Calu3 (cell line): Measurements from ENCODE around the gene TNIP2. TPM values are rescaled to one million over a fixed set of nuclear protein-coding genes. Genes with fewer than 3 reads are reported as not detected.
"Not testable (repeated sequence)": the region's sequence is repeated elsewhere in the genome, so short reads cannot be mapped to it uniquely, and the experiment has no call there.

Experiments
- BruUV-seq: library from RNA; stranded (reverse); fragments of 400-500 nt; replicated peaks from 2 replicates; lab custom pipeline; 2021; lab: Mats Ljungman, UMichigan
- CTCF ChIA-PET: fragments of 300-600 bp; sonication (Branson Sonifier 250); formaldehyde crosslinking; loops from one replicate; lab custom pipeline; 2022; ENCODE audit warnings: antibody characterized with exemption; lab: Charles Lee
- DNase-seq: peaks from one replicate; pipeline ENCODE4 v3.0.0; 2022
- H3K27ac Mint-ChIP-seq: one replicate; pipeline ENCODE4 v1.8.0; 2022; ENCODE audit warnings: mixed read lengths; ENCODE audit not compliant: unreplicated experiment
- H3K27me3 Mint-ChIP-seq: one replicate; pipeline ENCODE4 v1.8.0; 2022; ENCODE audit warnings: mixed read lengths; ENCODE audit not compliant: unreplicated experiment
- H3K36me3 Mint-ChIP-seq: one replicate; pipeline ENCODE4 v1.8.0; 2022; ENCODE audit warnings: mild to moderate bottlenecking, moderate library complexity, mixed read lengths; ENCODE audit not compliant: insufficient read depth, unreplicated experiment
- H3K4me1 Mint-ChIP-seq: one replicate; pipeline ENCODE4 v1.8.0; 2022; ENCODE audit warnings: mild to moderate bottlenecking, low read depth, mixed read lengths; ENCODE audit not compliant: unreplicated experiment
- H3K4me3 Mint-ChIP-seq: one replicate; pipeline ENCODE4 v1.8.0; 2022; ENCODE audit warnings: mild to moderate bottlenecking, low read depth, moderate library complexity, mixed read lengths; ENCODE audit not compliant: unreplicated experiment
- H3K9me3 Mint-ChIP-seq: one replicate; pipeline ENCODE4 v1.8.0; 2022; ENCODE audit warnings: low read depth, mixed read lengths; ENCODE audit not compliant: unreplicated experiment
- CTCF ChIP-seq: fragments of 200-600 bp; IDR thresholded peaks from one replicate; pipeline ENCODE4 v1.8.0; 2022; ENCODE audit warnings: antibody characterized with exemption; ENCODE audit not compliant: unreplicated experiment
- intact Hi-C: fragments of 100-400 bp; cut with micrococcal nuclease; formaldehyde crosslinking; loops from one replicate; pipeline ENCODE4 v1.10.0; 2022; ENCODE audit not compliant: unreplicated experiment
- total RNA-seq: library from RNA; stranded (reverse); gene quantifications from 2 replicates; pipeline ENCODE4 v1.2.3, GENCODE V29; 2022

The TNIP2 gene
- total RNA-seq, 1 experiment from 2014 or later: 18.7 TPM

- CTCF ChIA-PET: no interaction called here
- no peak overlapping the region for H3K27ac Mint-ChIP-seq
Observed at GRCh38 chr4:2742081-2742822, 13.9 kb downstream of the TNIP2 start.

GRCh38 chr4:2741626-2742025 lies 14.5 kb downstream of the TNIP2 start:
- no peak for DNase-seq
- H3K27ac Mint-ChIP-seq: no peak overlapping the region
- H3K36me3 Mint-ChIP-seq: peaks cover 6% of the 10 kb centered on the region
- CTCF ChIA-PET: no interaction called here
- H3K4me1 Mint-ChIP-seq: no peaks in the 10 kb centered on the region
- no peaks in the 10 kb centered on the region for H3K27me3 Mint-ChIP-seq
- BruUV-seq: no TSS peak
- no peak overlapping the region for H3K4me3 Mint-ChIP-seq
- no peak for TF ChIP-seq CTCF
- H3K9me3 Mint-ChIP-seq: peaks cover 3% of the 10 kb centered on the region
- intact Hi-C loops: no loop called here

More at GRCh38 chr4:2742081-2742822, 13.9 kb downstream of the TNIP2 start:
- intact Hi-C loops: no loop called here
- H3K36me3 Mint-ChIP-seq: peaks cover 6% of the 10 kb centered on the region
- H3K4me3 Mint-ChIP-seq: no peak overlapping the region
- no peaks in the 10 kb centered on the region for H3K27me3 Mint-ChIP-seq
- no peak for DNase-seq
- no TSS peak for BruUV-seq
- H3K4me1 Mint-ChIP-seq: no peaks in the 10 kb centered on the region
- H3K9me3 Mint-ChIP-seq: peaks cover 3% of the 10 kb centered on the region
- TF ChIP-seq CTCF: no peak

- H3K4me1 Mint-ChIP-seq, BruUV-seq, H3K27ac Mint-ChIP-seq, CTCF ChIA-PET, DNase-seq, H3K4me3 Mint-ChIP-seq, intact Hi-C loops, H3K27me3 Mint-ChIP-seq, H3K36me3 Mint-ChIP-seq, H3K9me3 Mint-ChIP-seq: not testable (repeated sequence)
Observed at GRCh38 chr4:2738296-2738695, 17.8 kb downstream of the TNIP2 start.

GRCh38 chr4:2735869-2736268 lies 20.3 kb downstream of the TNIP2 start:
- Mint-ChIP-seq H3K27ac (no peak overlapping the region), H3K4me3 (no peak overlapping the region), H3K4me1 (no peaks in the 10 kb centered on the region), H3K27me3 (no peaks in the 10 kb centered on the region), H3K36me3 (peaks cover 19% of the 10 kb centered on the region), H3K9me3 (peaks cover 3% of the 10 kb centered on the region)
- CTCF ChIA-PET: no interaction called here
- DNase-seq: no peak
- TF ChIP-seq CTCF: no peak
- intact Hi-C loops: no loop called here
- BruUV-seq: no TSS peak

GRCh38 chr4:2734612-2735011 lies 21.5 kb downstream of the TNIP2 start:
- no TSS peak for BruUV-seq
- H3K27me3 Mint-ChIP-seq: no peaks in the 10 kb centered on the region
- no peak overlapping the region for H3K27ac Mint-ChIP-seq
- TF ChIP-seq CTCF: no peak
- intact Hi-C loops: no loop called here
- peaks cover 3% of the 10 kb centered on the region for H3K9me3 Mint-ChIP-seq
- peaks cover 25% of the 10 kb centered on the region for H3K36me3 Mint-ChIP-seq
- DNase-seq: no peak
- CTCF ChIA-PET: no interaction called here
- H3K4me3 Mint-ChIP-seq: no peak overlapping the region
- H3K4me1 Mint-ChIP-seq: no peaks in the 10 kb centered on the region
